Peyer's patch (tissue), 4 donors: ENCODE measurements around the gene HPCAL1. TPM values are rescaled to one million over a fixed set of nuclear protein-coding genes. Genes with fewer than 3 reads are reported as not detected.

ENCODE experiments used
- DNase-seq, 3 donors: peaks; one replicate each; pipeline ENCODE4 v3.0.0-alpha.2; 2017 to 2019
- H3K27ac ChIP-seq, 4 donors: fragments of 200-600 bp; sonication (generic); one replicate each; pipeline ENCODE4 v1.5.1; 2016 to 2019
- H3K27me3 ChIP-seq, 2 donors: fragments of 200-600 bp; sonication (generic); one replicate each; pipeline ENCODE4 v1.5.1; 2019
- H3K36me3 ChIP-seq, 3 donors: fragments of 200-600 bp; sonication (generic); one replicate each; pipeline ENCODE4 v1.5.1; 2016 to 2019
- H3K4me1 ChIP-seq, 4 donors: fragments of 200-600 bp; sonication (generic); one replicate each; pipeline ENCODE4 v1.5.1; 2016 to 2019
- H3K4me3 ChIP-seq, 4 donors: fragments of 200-600 bp; sonication (generic); 1 replicate in 3 of 4; 2 replicates in 1 of 4; pipeline ENCODE4 v1.5.1; 2016 to 2019; ENCODE audit warnings: mild to moderate bottlenecking in 1 of 4
- H3K9me3 ChIP-seq, 4 donors: fragments of 200-600 bp; sonication (generic); one replicate each; pipeline ENCODE4 v1.5.1; 2016 to 2019; ENCODE audit warnings: mild to moderate bottlenecking in 1 of 4
- POLR2A ChIP-seq, 2 donors: fragments of 450-650 bp; IDR thresholded peaks; one replicate each; pipeline ENCODE4 v1.5.1; 2017; ENCODE audit warnings: antibody characterized with exemption in 2 of 2, mild to moderate bottlenecking in 2 of 2, moderate library complexity in 2 of 2
- total RNA-seq, 4 donors: library from RNA; depleted of rRNA; stranded (reverse); fragments of >200 nt; gene quantifications; one replicate each; pipeline ENCODE4 v1.1.0, GENCODE V29; 2016
- TF ChIP-seq, protein P1 (sequence below), 6 experiments: fragments of 450-650 bp in 4 of 6; fragments of 200-600 bp in 2 of 6; sonication (generic) in 1 of 6; IDR thresholded peaks; one replicate each; pipeline ENCODE4 v1.5.1; 2017 to 2019; ENCODE audit warnings: antibody characterized with exemption in 6 of 6, mild to moderate bottlenecking in 3 of 6, moderate library complexity in 1 of 6

HPCAL1 gene
- total RNA-seq, 4 donors from 2014 or later, result 123 to 270 (median 156) TPM

DNA sequence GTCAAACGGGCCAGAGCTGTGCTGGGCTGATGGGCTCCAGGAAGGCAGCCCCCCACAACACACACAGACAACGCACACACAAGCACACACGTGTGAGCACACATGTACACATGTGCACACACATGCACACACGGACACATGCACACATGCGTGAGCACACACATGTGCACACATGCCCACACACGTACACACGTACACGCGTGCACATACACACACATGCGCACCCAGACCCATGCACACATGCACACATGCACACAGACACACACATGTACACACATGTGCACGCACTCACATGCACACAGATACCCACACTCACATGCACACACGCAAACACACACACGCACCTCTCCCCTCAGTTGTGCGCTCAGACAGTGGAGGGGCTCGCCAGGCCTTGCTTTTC, 31.2 kb upstream of the HPCAL1 start:
- peak overlapping the region in 3 of 4 donors; percentile 37 to 92 (median 82) for H3K27ac ChIP-seq
- peaks cover 0 to 32% (median 0%) of the 10 kb centered on the region in 4 donors for H3K4me1 ChIP-seq
- no peaks in the 10 kb centered on the region for H3K9me3 ChIP-seq

DNA sequence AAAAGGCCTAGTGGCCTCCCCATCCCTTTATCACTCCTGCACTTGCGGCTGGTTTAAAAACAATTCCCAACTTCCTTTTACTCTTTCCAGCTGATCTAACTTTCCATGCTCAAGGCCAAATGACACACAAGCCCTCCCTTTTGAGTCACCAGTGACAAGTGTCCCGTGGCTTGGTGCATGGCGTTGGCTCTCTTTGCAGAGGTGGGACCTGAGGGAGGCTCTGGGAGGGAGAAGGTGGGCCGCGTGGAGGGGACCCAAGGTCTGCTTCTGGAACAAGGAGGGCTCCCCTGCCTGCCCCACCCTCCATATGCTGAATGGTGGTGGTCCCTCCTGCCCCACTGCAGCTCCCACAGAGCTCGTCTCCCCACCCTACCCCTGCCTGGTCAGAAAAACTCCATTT, 30.8 kb upstream of the HPCAL1 start:
- peak overlapping the region in 2 of 4 donors; percentile 2 to 31 for H3K27ac ChIP-seq
- no peak for TF ChIP-seq POLR2A (IDR thresholded peaks at IDR 0.05)
- TF ChIP-seq, protein P1, sequence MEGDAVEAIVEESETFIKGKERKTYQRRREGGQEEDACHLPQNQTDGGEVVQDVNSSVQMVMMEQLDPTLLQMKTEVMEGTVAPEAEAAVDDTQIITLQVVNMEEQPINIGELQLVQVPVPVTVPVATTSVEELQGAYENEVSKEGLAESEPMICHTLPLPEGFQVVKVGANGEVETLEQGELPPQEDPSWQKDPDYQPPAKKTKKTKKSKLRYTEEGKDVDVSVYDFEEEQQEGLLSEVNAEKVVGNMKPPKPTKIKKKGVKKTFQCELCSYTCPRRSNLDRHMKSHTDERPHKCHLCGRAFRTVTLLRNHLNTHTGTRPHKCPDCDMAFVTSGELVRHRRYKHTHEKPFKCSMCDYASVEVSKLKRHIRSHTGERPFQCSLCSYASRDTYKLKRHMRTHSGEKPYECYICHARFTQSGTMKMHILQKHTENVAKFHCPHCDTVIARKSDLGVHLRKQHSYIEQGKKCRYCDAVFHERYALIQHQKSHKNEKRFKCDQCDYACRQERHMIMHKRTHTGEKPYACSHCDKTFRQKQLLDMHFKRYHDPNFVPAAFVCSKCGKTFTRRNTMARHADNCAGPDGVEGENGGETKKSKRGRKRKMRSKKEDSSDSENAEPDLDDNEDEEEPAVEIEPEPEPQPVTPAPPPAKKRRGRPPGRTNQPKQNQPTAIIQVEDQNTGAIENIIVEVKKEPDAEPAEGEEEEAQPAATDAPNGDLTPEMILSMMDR (IDR thresholded peaks at IDR 0.05), result no peak
- peaks cover 0 to 31% (median 0%) of the 10 kb centered on the region in 4 donors for H3K4me1 ChIP-seq
- H3K36me3 ChIP-seq, result no peaks in the 10 kb centered on the region
- peak in 1 of 3 donors; percentile 34 for DNase-seq
- no peak overlapping the region for H3K4me3 ChIP-seq
- H3K27me3 ChIP-seq, result no peaks in the 10 kb centered on the region
- no peaks in the 10 kb centered on the region for H3K9me3 ChIP-seq

More for the DNA sequence above, 31.2 kb upstream of the HPCAL1 start:
- DNase-seq, result peak in 2 of 3 donors; percentile 8 to 46
- Histone ChIP-seq H3K36me3 (no peaks in the 10 kb centered on the region), H3K27me3 (no peaks in the 10 kb centered on the region), H3K4me3 (no peak overlapping the region)
- no peak for TF ChIP-seq POLR2A (IDR thresholded peaks at IDR 0.05)
- TF ChIP-seq, protein P1 (IDR thresholded peaks at IDR 0.05), result no peak

DNA sequence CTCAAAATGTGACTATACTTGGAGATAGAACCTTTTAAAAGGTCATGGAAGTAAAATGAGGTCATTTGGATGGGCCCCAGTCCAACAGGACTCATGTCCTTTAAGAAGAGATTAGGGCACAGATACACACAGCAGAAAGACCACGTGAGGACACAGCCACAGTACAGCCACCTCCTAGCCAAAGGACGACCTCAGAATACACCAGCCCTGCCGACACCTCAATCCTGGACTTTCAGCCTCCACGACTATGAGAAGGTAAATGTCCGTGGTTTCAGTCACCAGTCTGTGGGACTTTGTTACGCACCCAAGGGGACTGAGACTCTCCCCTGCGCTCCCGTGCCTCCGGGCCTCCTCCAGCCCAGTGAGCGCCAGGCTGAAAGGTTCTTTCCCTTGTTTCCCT, 30.2 kb upstream of the HPCAL1 start:
- Histone ChIP-seq H3K36me3 (no peaks in the 10 kb centered on the region), H3K27me3 (no peaks in the 10 kb centered on the region), H3K4me1 (peaks cover 0 to 27% (median 0%) of the 10 kb centered on the region in 4 donors), H3K4me3 (no peak overlapping the region), H3K9me3 (no peaks in the 10 kb centered on the region), H3K27ac (peak overlapping the region in 1 of 4 donors; percentile 31)
- TF ChIP-seq, protein P1 (IDR thresholded peaks at IDR 0.05), result no peak
- TF ChIP-seq POLR2A (IDR thresholded peaks at IDR 0.05), result no peak
- peak in 1 of 3 donors; percentile 56 for DNase-seq

DNA sequence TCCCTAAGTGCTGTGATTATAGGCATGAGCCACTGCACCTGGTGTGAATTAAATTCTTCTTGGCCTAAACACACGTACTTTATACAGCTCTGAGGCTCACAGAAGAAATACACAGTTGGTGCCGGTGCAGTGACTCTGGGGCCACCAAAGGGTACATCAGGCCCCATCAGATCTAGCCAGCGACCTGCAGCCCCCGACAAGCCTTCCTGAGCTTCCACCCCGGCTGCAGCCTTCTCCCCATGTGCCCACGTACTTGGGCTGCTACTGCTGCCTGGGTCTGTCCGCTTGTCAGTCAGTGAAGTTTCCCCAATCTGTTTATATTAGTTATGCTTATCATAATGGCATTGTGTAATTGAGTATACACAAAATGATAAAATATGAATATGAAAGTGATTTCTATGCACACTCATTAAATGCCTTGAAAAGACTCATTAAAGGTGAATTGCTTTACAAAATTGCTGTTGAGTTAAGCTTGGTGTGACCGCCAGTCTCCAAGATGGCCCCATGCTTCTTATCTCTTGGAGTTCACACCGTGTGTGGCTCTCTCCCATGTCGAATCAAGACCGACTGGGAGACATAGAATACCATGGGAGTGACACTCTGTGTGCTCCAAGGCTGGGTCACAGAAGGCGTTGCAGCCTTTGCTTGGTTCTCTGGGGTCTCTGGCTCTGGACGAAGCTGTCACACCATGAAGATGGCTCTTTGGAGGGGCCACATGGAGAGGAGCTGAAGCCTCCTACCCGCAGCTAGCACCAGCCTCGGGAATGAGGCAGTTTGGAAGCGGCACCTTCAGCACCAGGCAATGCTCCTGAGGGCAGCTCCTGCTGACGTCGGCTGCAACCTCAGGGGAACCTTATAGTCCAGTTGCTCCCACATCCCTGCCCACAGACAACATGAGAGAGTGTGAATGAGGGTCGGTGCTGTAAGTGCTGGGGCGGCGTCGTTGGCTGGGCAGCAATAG, 29.2 kb upstream of the HPCAL1 start:
- Histone ChIP-seq H3K36me3 (no peaks in the 10 kb centered on the region), H3K4me1 (peaks cover 0 to 23% (median 0%) of the 10 kb centered on the region in 4 donors)

DNA sequence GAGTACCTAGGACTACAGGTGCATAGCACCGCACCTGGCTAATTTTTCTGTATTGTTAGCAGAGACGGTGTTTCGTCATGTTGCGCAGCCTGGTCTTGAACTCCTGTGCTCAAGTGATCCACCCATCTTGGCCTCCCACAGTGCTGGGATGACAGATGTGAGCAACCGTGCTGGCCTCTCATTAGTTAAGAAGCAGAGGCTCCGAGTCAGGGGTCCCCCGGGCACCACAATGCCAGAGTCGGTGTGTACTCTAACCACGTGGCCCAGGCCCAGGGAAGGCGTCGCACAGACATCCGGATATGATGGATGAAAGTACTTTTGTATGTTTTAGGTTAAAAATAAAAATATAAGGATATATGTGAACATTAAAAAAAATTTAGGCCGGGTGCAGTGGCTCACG, 28.3 kb upstream of the HPCAL1 start:
- Histone ChIP-seq H3K4me1 (peaks cover 0 to 23% (median 0%) of the 10 kb centered on the region in 4 donors), H3K9me3 (no peaks in the 10 kb centered on the region), H3K36me3 (no peaks in the 10 kb centered on the region), H3K27ac (no peak overlapping the region), H3K27me3 (no peaks in the 10 kb centered on the region), H3K4me3 (no peak overlapping the region)
- peak in 1 of 3 donors; percentile 33 for DNase-seq
- no peak for TF ChIP-seq POLR2A (IDR thresholded peaks at IDR 0.05)
- TF ChIP-seq, protein P1 (IDR thresholded peaks at IDR 0.05), result no peak

More for the DNA sequence above, 29.2 kb upstream of the HPCAL1 start:
- no peaks in the 10 kb centered on the region for H3K27me3 ChIP-seq
- TF ChIP-seq POLR2A (IDR thresholded peaks at IDR 0.05), result no peak
- TF ChIP-seq, protein P1 (IDR thresholded peaks at IDR 0.05), result no peak
- peak in 2 of 3 donors; percentile 31 to 34 for DNase-seq
- no peak overlapping the region for H3K27ac ChIP-seq
- H3K4me3 ChIP-seq, result no peak overlapping the region
- H3K9me3 ChIP-seq, result no peaks in the 10 kb centered on the region
